K562 (cell line): ENCODE results near the gene ATP6V0D1. TPM values are rescaled to one million over a fixed set of nuclear protein-coding genes. Genes with fewer than 3 reads are reported as not detected.

Source experiments
- ATAC-seq: fragments of 200-7000 bp; cut with Tn5 transposase; 3 replicates; pipeline ENCODE4 v1.9.1; 2020; ENCODE audit warnings: moderate library complexity
- BruUV-seq: library from RNA; stranded (reverse); fragments of 400-500 nt; replicated peaks from 2 replicates; lab custom pipeline; 2021; lab: Mats Ljungman, UMichigan
- CTCF ChIA-PET: fragments of 300-600 bp; formaldehyde crosslinking; extraction: SDS; loops from one replicate; lab custom pipeline; 2021; ENCODE audit warnings: low intra/inter-chr PET ratio; lab: Yijun Ruan, JAX
- POLR2A ChIA-PET: fragments of 300-600, 350-650 bp; sonication (Branson Sonifier 250); formaldehyde crosslinking; extraction: SDS; loops from one replicate; lab custom pipeline; 2021; ENCODE audit warnings: antibody characterized with exemption, inconsistent platforms; lab: Yijun Ruan, JAX
- DNase-seq, 4 experiments: peaks; one replicate each; pipeline versions ENCODE4 v3.0.0 to v3.0.0-alpha.2; 2011 to 2018; ENCODE audit warnings: low spot score in 3 of 4, mixed read lengths in 3 of 4; ENCODE audit errors: extremely low read depth in 1 of 4
- FAIRE-seq: peaks from 2 replicates; lab custom pipeline; 2011; peaks lifted over from hg19 to GRCh38; lab: Jason Lieb, UNC
- H2AFZ ChIP-seq: 2 replicates; pipeline ENCODE4 v1.6.0; 2011; ENCODE audit warnings: low read depth, low read length, control low read depth, inconsistent platforms
- H3K27ac ChIP-seq: fragments of 200-600 bp; 3 replicates; pipeline ENCODE4 v1.8.0; 2011; ENCODE audit warnings: low read depth, mild to moderate bottlenecking, control low read depth, inconsistent platforms, low read length, moderate library complexity, mixed read lengths; ENCODE audit errors: extremely low read depth
- H3K27me3 ChIP-seq, 2 experiments: fragments of 300-600 bp in 1 of 2; 2 replicates in 1 of 2; 3 replicates in 1 of 2; pipeline versions ENCODE4 v1.6.0 to v1.8.0; 2011; ENCODE audit warnings: inconsistent platforms in 2 of 2, low read length in 2 of 2, mild to moderate bottlenecking in 1 of 2, mixed read lengths in 1 of 2, moderate library complexity in 1 of 2; ENCODE audit not compliant: control insufficient read depth in 2 of 2, insufficient read depth in 2 of 2
- H3K36me3 ChIP-seq: fragments of 300-600 bp; 3 replicates; pipeline ENCODE4 v1.8.0; 2011; ENCODE audit warnings: mild to moderate bottlenecking, low read length, inconsistent platforms; ENCODE audit not compliant: control insufficient read depth, insufficient read depth
- H3K4me1 ChIP-seq, 2 experiments: fragments of 200-600 bp in 1 of 2; replicated peaks in 1 of 2; 2 replicates in 1 of 2; 3 replicates in 1 of 2; pipeline versions ENCODE4 v1.5.1 to v1.8.0; 2011; ENCODE audit warnings: inconsistent platforms in 2 of 2, low read length in 2 of 2, mild to moderate bottlenecking in 1 of 2, mixed read lengths in 1 of 2, moderate library complexity in 1 of 2; ENCODE audit not compliant: control insufficient read depth in 2 of 2, insufficient read depth in 2 of 2
- H3K4me2 ChIP-seq: 2 replicates; pipeline ENCODE4 v1.6.1; 2011; ENCODE audit warnings: low read length, control low read depth, inconsistent platforms, mixed read lengths; ENCODE audit not compliant: insufficient read depth
- H3K4me3 ChIP-seq: fragments of 200-600 bp; sonication (generic), shearing (Covaris generic); 2 replicates; pipeline ENCODE4 v1.5.1; 2016; ENCODE audit warnings: control low read depth, inconsistent platforms
- H3K79me2 ChIP-seq: fragments of 200-600 bp; 3 replicates; pipeline ENCODE4 v1.8.0; 2011; ENCODE audit warnings: low read length, inconsistent platforms; ENCODE audit not compliant: control insufficient read depth, insufficient read depth
- H3K9ac ChIP-seq, 2 experiments: 2 replicates each; pipeline versions ENCODE4 v1.6.0 to v1.6.1; 2011; ENCODE audit warnings: low read depth in 2 of 2, low read length in 2 of 2, control low read depth in 1 of 2, inconsistent platforms in 1 of 2, mild to moderate bottlenecking in 1 of 2, mixed read lengths in 1 of 2; ENCODE audit not compliant: insufficient read depth in 1 of 2
- H3K9me1 ChIP-seq: one replicate; pipeline ENCODE4 v1.6.0; 2011; ENCODE audit warnings: inconsistent platforms, mild to moderate bottlenecking, low read length, moderate library complexity; ENCODE audit not compliant: control insufficient read depth, insufficient read depth
- H3K9me3 ChIP-seq: replicated peaks from 2 replicates; pipeline ENCODE4 v1.5.1; 2011; ENCODE audit warnings: low read depth, low read length, inconsistent platforms; ENCODE audit not compliant: control insufficient read depth, insufficient read depth
- H4K20me1 ChIP-seq: replicated peaks from 2 replicates; pipeline ENCODE4 v1.6.1; 2011; ENCODE audit warnings: low read length, inconsistent platforms, mixed read lengths; ENCODE audit not compliant: control insufficient read depth, insufficient read depth
- BCL6 ChIP-seq: fragments of 250-450 bp; sonication (Bioruptor Pico); IDR thresholded peaks from 2 replicates; pipeline ENCODE4 v1.4.0; 2020
- CBX5 ChIP-seq: IDR thresholded peaks from 2 replicates; pipeline ENCODE4 v1.6.1; 2014; ENCODE audit warnings: low read depth, borderline replicate concordance
- FOXA1 ChIP-seq: fragments of 450-650 bp; IDR thresholded peaks from 2 replicates; pipeline ENCODE4 v1.6.1; 2016; ENCODE audit warnings: mild to moderate bottlenecking, borderline replicate concordance
- GATA2 ChIP-seq: sonication (generic); formaldehyde crosslinking; IDR thresholded peaks from 2 replicates; pipeline ENCODE4 v1.4.0; 2020; ENCODE audit warnings: mild to moderate bottlenecking, missing genetic modification reagents
- HNRNPK ChIP-seq: fragments of 200-400 bp; formaldehyde crosslinking; IDR thresholded peaks from one replicate; pipeline ENCODE4 v1.6.1; 2018; ENCODE audit warnings: mild to moderate bottlenecking, low read depth, low read length; ENCODE audit not compliant: poor library complexity, severe bottlenecking
- RBM39 ChIP-seq: fragments of 200-400 bp; formaldehyde crosslinking; optimal IDR thresholded peaks from 2 replicates; pipeline ENCODE3; 2018; ENCODE audit warnings: low read depth, low read length
- SIN3A ChIP-seq, 2 experiments: fragments of 150-350 bp in 1 of 2; IDR thresholded peaks; 2 replicates each; pipeline ENCODE4 v1.6.1; 2011 to 2016; ENCODE audit warnings: borderline replicate concordance in 2 of 2, low read depth in 2 of 2, low read length in 2 of 2, mild to moderate bottlenecking in 2 of 2, moderate library complexity in 2 of 2; ENCODE audit not compliant: control insufficient read depth in 1 of 2
- TEAD1 ChIP-seq, 2 experiments: fragments of 450-650 bp in 1 of 2; sonication (generic) in 1 of 2; formaldehyde crosslinking; IDR thresholded peaks; 2 replicates each; pipeline versions ENCODE4 v1.4.0 to v1.8.0; 2020 to 2022; ENCODE audit warnings: mild to moderate bottlenecking in 2 of 2, missing genetic modification reagents in 1 of 2
- U2AF2 ChIP-seq: fragments of 200-400 bp; formaldehyde crosslinking; optimal IDR thresholded peaks from 2 replicates; pipeline ENCODE3; 2017; ENCODE audit warnings: low read depth, mild to moderate bottlenecking, low read length
- ZNF274 ChIP-seq: IDR thresholded peaks from 2 replicates; pipeline ENCODE4 v1.6.1; 2011; ENCODE audit warnings: low read depth, mild to moderate bottlenecking, low read length, moderate library complexity, borderline replicate concordance
- ZNF311 ChIP-seq: fragments of 250-450 bp; sonication (Bioruptor Pico); IDR thresholded peaks from 2 replicates; pipeline ENCODE4 v1.4.0; 2020; ENCODE audit warnings: mild to moderate bottlenecking, moderate library complexity
- ZNF384 ChIP-seq: IDR thresholded peaks from 2 replicates; pipeline ENCODE4 v1.6.1; 2012; ENCODE audit warnings: low read depth, low read length, improper control_type of control experiment
- ZNF431 ChIP-seq: sonication (generic); formaldehyde crosslinking; IDR thresholded peaks from 2 replicates; pipeline ENCODE4 v1.8.0; 2022; ENCODE audit warnings: mild to moderate bottlenecking, missing genetic modification reagents
- ZNF766 ChIP-seq: fragments of 200-800 bp; sonication (Bioruptor generic); conservative IDR thresholded peaks from 2 replicates; pipeline ENCODE4 v1.6.1; 2016; ENCODE audit warnings: missing genetic modification characterization, missing compliant biosample characterization
- WGBS: fragments of 100-300 bp; shearing (Covaris generic); methylation state at CpG from one replicate; pipeline ENCODE4 v1.1.6; 2016; ENCODE audit warnings: low coverage, mixed read lengths; ENCODE audit not compliant: insufficient coverage; ENCODE audit errors: missing lambda C conversion rate; 5-methylcytosine and 5-hydroxymethylcytosine counted together
- in situ Hi-C: fragments of 300-500 bp; cut with MboI; formaldehyde crosslinking; loops from 4 replicates; pipeline ENCODE4 v1.15.0; 2018; ENCODE audit warnings: inconsistent platforms, mixed read lengths
- intact Hi-C: fragments of 100-400 bp; cut with micrococcal nuclease; formaldehyde crosslinking; loops from 2 replicates; pipeline ENCODE4 v1.14.2; 2022
- polyA plus RNA-seq, 8 experiments: library from polyadenylated mRNA; depleted of rRNA in 4 of 8; stranded (reverse) in 5 of 8; unstranded in 3 of 8; fragments of >200 nt; fragmentation: Nextera tagmentation in 2 of 8; fragmentation: Illumina TruSeq in 1 of 8; extraction: Ambion mirVana in 2 of 8; extraction: Trizol in 1 of 8; gene quantifications; 2 replicates each; pipeline versions ENCODE4 v1.2.1 to v1.2.3, GENCODE V29; 2011 to 2014; ENCODE audit warnings: inconsistent platforms in 1 of 8, missing spikeins in 1 of 8
- total RNA-seq, 7 experiments: library from RNA; depleted of rRNA in 6 of 7; stranded (reverse); fragments of >200 nt in 6 of 7; fragmentation: Illumina TruSeq in 2 of 7; extraction: Trizol in 2 of 7; gene quantifications; 2 replicates each; pipeline versions ENCODE4 v1.2.1 to v1.2.3, GENCODE V29; 2011 to 2021; ENCODE audit warnings: low replicate concordance in 1 of 7
- TF ChIP-seq, protein P1 (sequence below): sonication (generic); formaldehyde crosslinking; IDR thresholded peaks from 2 replicates; pipeline ENCODE4 v1.8.0; 2022; ENCODE audit warnings: mild to moderate bottlenecking, missing genetic modification reagents

Gene ATP6V0D1
- total and polyA plus RNA-seq, 9 of the 15 experiments (the other 6 are each of a cell fraction or from before 2014, with no cell fraction given), result 23.2 to 69.7 (median 45.6) TPM

- Histone ChIP-seq H2AFZ (peak overlapping the region; percentile 79), H3K9me1 (no peaks in the 10 kb centered on the region), H3K9ac (peak overlapping the region in 1 of 2 experiments; percentile 24; a peak in 2 of 4 replicates), H3K4me3 (no peak overlapping the region), H3K79me2 (no peaks in the 10 kb centered on the region), H3K27me3 (no peaks in the 10 kb centered on the region), H3K4me1 (peaks cover 22 to 26% of the 10 kb centered on the region in 2 experiments; a peak in 3 of 5 replicates), H3K27ac (peak overlapping the region; percentile 74), H3K4me2 (no peak overlapping the region), H3K36me3 (no peaks in the 10 kb centered on the region), H4K20me1 (no peaks in the 10 kb centered on the region), H3K9me3 (no peaks in the 10 kb centered on the region)
- intact Hi-C loops, result no loop called here
- DNase-seq (peak; percentile 90 to 95 (median 91)), ATAC-seq (peak; percentile 98), FAIRE-seq (peak; percentile 90)
- in situ Hi-C loops, result no loop called here
- 29% methylated on average over 9 of the region's 9 CpGs for WGBS
- ChIA-PET POLR2A (interaction anchor here (0.7 kb wide), 1 partner anchor 806 kb away, joined by 3 read pairs; no protein-coding TSS in a partner anchor), CTCF (interaction anchor here (0.9 to 1.0 kb wide), 2 partner anchors 10 to 11 kb away, joined by 3 to 5 read pairs; no protein-coding TSS in a partner anchor)
- BruUV-seq, result no TSS peak
- TF ChIP-seq ZNF384, result peak; percentile 96
- TF ChIP-seq U2AF2, result no peak
- no peak for TF ChIP-seq RBM39
- 0 out of 4 replicates have a peak, but pooled peaks of 1 of the 2 experiments have one; percentile 4 for TF ChIP-seq TEAD1 (CRISPR knock-in tag; IDR thresholded peaks at IDR 0.05)
- TF ChIP-seq FOXA1, result no peak
- TF ChIP-seq ZNF431, result no peak
- TF ChIP-seq CBX5, result no peak
- peak; percentile 71 for TF ChIP-seq ZNF766 (CRISPR knock-in tag)
- no peak for TF ChIP-seq GATA2 (CRISPR knock-in tag)
- no peak for TF ChIP-seq HNRNPK
- TF ChIP-seq ZNF274, result no peak
- TF ChIP-seq, protein P1, sequence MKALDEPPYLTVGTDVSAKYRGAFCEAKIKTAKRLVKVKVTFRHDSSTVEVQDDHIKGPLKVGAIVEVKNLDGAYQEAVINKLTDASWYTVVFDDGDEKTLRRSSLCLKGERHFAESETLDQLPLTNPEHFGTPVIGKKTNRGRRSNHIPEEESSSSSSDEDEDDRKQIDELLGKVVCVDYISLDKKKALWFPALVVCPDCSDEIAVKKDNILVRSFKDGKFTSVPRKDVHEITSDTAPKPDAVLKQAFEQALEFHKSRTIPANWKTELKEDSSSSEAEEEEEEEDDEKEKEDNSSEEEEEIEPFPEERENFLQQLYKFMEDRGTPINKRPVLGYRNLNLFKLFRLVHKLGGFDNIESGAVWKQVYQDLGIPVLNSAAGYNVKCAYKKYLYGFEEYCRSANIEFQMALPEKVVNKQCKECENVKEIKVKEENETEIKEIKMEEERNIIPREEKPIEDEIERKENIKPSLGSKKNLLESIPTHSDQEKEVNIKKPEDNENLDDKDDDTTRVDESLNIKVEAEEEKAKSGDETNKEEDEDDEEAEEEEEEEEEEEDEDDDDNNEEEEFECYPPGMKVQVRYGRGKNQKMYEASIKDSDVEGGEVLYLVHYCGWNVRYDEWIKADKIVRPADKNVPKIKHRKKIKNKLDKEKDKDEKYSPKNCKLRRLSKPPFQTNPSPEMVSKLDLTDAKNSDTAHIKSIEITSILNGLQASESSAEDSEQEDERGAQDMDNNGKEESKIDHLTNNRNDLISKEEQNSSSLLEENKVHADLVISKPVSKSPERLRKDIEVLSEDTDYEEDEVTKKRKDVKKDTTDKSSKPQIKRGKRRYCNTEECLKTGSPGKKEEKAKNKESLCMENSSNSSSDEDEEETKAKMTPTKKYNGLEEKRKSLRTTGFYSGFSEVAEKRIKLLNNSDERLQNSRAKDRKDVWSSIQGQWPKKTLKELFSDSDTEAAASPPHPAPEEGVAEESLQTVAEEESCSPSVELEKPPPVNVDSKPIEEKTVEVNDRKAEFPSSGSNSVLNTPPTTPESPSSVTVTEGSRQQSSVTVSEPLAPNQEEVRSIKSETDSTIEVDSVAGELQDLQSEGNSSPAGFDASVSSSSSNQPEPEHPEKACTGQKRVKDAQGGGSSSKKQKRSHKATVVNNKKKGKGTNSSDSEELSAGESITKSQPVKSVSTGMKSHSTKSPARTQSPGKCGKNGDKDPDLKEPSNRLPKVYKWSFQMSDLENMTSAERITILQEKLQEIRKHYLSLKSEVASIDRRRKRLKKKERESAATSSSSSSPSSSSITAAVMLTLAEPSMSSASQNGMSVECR, result no peak
- no peak for TF ChIP-seq ZNF311 (CRISPR knock-in tag)
- TF ChIP-seq SIN3A (IDR thresholded peaks at IDR 0.05; ENCODE audit: borderline replicate concordance in 2 of 2, control insufficient read depth in 1 of 2, low read depth in 2 of 2, low read length in 2 of 2), result peak in 1 of 2 experiments; percentile 29; a peak in 1 of 4 replicates
- TF ChIP-seq BCL6, result no peak
These were observed 23.4 kb upstream of the ATP6V0D1 start for GRCh38 chr16:67504031-67505021.
